Measurements from ENCODE around the gene YJEFN3. TPM values are rescaled to one million over a fixed set of nuclear protein-coding genes. Genes with fewer than 3 reads are reported as not detected.
A peak's percentile ranks its signal among the peaks of the same experiment; 100 is the strongest.

Gene YJEFN3
- total RNA-seq, 1 donor from 2014 or later, result 18.1 TPM

DNA sequence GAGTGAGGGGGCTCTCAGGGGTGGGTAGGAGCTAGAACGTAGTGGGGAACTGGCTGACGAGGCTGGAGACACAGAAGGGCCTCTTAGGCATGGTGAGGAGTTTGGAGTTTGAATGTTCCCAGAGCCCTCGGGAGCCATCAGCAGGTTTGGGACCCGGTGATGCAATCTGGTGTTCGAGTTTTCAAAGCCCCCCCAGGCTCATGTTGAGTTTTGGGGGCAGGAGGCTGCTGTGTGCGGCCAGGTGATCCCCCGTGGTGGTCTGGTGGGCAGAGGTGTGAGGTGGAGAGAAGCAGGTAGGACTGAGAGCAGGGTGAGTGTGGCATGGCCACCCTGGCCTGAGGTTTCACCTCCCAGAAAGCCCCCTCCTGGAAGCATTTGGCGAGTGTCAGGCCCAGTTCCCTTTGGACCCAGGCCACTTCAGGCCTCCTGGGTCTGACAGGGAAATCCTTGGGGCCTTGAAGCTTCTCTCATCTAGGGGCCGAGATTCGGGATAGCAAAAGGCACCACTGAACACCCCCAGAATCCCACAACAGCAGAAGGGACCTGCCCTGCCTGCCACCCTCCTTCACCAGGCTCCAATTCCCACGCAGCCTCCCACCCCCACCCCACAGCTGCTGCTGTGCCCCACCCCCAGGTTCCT lies 1.2 kb downstream of the YJEFN3 start:
- Mint-ChIP-seq H3K4me3 (no peak overlapping the region), H3K4me1 (peaks cover 52% of the 10 kb centered on the region), H3K9me3 (no peaks in the 10 kb centered on the region), H3K36me3 (ENCODE audit: low read depth) (peaks cover 8% of the 10 kb centered on the region), H3K27ac (ENCODE audit: unreplicated experiment) (peak overlapping the region; percentile 67), H3K27me3 (ENCODE audit: low read depth) (peaks cover 7% of the 10 kb centered on the region)
- no peak for DNase-seq (ENCODE audit: low read depth, low spot score)
- no peak for TF ChIP-seq CTCF (conservative IDR thresholded peaks at IDR 0.05)

GRCh38 chr19:19530423-19530804 lies 1.7 kb downstream of the YJEFN3 start:
- DNase-seq (ENCODE audit: low read depth, low spot score), result no peak
- peaks cover 47% of the 10 kb centered on the region for H3K4me1 Mint-ChIP-seq
- H3K27ac Mint-ChIP-seq (ENCODE audit: unreplicated experiment), result no peak overlapping the region
- peaks cover 8% of the 10 kb centered on the region for H3K36me3 Mint-ChIP-seq (ENCODE audit: low read depth)
- no peak for TF ChIP-seq CTCF (conservative IDR thresholded peaks at IDR 0.05)
- peak overlapping the region; percentile 67 for H3K4me3 Mint-ChIP-seq
- peaks cover 7% of the 10 kb centered on the region for H3K27me3 Mint-ChIP-seq (ENCODE audit: low read depth)
- no peaks in the 10 kb centered on the region for H3K9me3 Mint-ChIP-seq

GRCh38 chr19:19530889-19531288 lies 2.2 kb downstream of the YJEFN3 start:
- peaks cover 47% of the 10 kb centered on the region for H3K4me1 Mint-ChIP-seq
- no peaks in the 10 kb centered on the region for H3K9me3 Mint-ChIP-seq
- peaks cover 8% of the 10 kb centered on the region for H3K36me3 Mint-ChIP-seq (ENCODE audit: low read depth)
- DNase-seq (ENCODE audit: low read depth, low spot score), result no peak
- no peak for TF ChIP-seq CTCF (conservative IDR thresholded peaks at IDR 0.05)
- peak overlapping the region; percentile 90 for H3K27ac Mint-ChIP-seq (ENCODE audit: unreplicated experiment)
- H3K27me3 Mint-ChIP-seq (ENCODE audit: low read depth), result peaks cover 7% of the 10 kb centered on the region
- peak overlapping the region; percentile 67 for H3K4me3 Mint-ChIP-seq

GRCh38 chr19:19531951-19532805 lies 3.5 kb downstream of the YJEFN3 start:
- H3K27ac Mint-ChIP-seq (ENCODE audit: unreplicated experiment), result peak overlapping the region; percentile 19
- DNase-seq (ENCODE audit: low read depth, low spot score), result peak; percentile 86
- peaks cover 13% of the 10 kb centered on the region for H3K27me3 Mint-ChIP-seq (ENCODE audit: low read depth)
- peak; percentile 98 for TF ChIP-seq CTCF (conservative IDR thresholded peaks at IDR 0.05)
- H3K4me1 Mint-ChIP-seq, result peaks cover 35% of the 10 kb centered on the region
- H3K4me3 Mint-ChIP-seq, result peak overlapping the region; percentile 61
- H3K9me3 Mint-ChIP-seq, result no peaks in the 10 kb centered on the region
- H3K36me3 Mint-ChIP-seq (ENCODE audit: low read depth), result peaks cover 8% of the 10 kb centered on the region

- TF ChIP-seq CTCF (conservative IDR thresholded peaks at IDR 0.05), result no peak
- Mint-ChIP-seq H3K27me3 (ENCODE audit: low read depth) (peaks cover 17% of the 10 kb centered on the region), H3K27ac (ENCODE audit: unreplicated experiment) (no peak overlapping the region), H3K36me3 (ENCODE audit: low read depth) (peaks cover 8% of the 10 kb centered on the region), H3K9me3 (no peaks in the 10 kb centered on the region), H3K4me1 (peaks cover 37% of the 10 kb centered on the region), H3K4me3 (peak overlapping the region; percentile 47)
- no peak for DNase-seq (ENCODE audit: low read depth, low spot score)
Measured at GRCh38 chr19:19532806-19533701, 4.3 kb downstream of the YJEFN3 start.
